Measurements from ENCODE around the gene BTRC.

The BTRC gene

GRCh38 chr10:101597091-101597900, 243.3 kb downstream of the BTRC start:
- no peak for DNase-seq

GRCh38 chr10:101601541-101601940, 247.6 kb downstream of the BTRC start:
- no peak for DNase-seq

GRCh38 chr10:101602761-101603398, 248.9 kb downstream of the BTRC start:
- no peak for DNase-seq

All from NCI-H446 treated with DMSO at 0.1 percent for 48 hours (cell line).